Measurements from ENCODE around the gene SPEG.

DNA sequence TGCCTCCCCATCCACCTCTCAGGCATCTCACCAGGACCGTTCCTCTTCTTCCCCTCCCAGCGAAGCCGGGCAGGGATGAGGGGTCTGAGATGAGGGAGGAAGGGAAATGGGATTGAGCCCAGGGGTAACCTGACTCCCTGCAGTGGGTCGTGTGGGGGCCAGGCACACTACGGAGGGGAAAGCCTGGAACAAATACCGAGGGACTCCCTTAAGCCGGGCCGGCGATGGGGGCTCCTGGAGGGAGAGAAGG, 250 bp upstream of the SPEG start:
- TF ChIP-seq CTCF (IDR thresholded peaks at IDR 0.05; ENCODE audit: low read depth, low read length) (no peak), EZH2phosphoT487 (IDR thresholded peaks at IDR 0.05; ENCODE audit: low read depth) (no peak)

Data from OCI-LY3 (cell line).